Mesendoderm (in vitro differentiated cells): ENCODE data around the gene C1D.
"Not testable (repeated sequence)": the region's sequence is repeated elsewhere in the genome, so short reads cannot be mapped to it uniquely, and the experiment has no call there.

Source experiments
- DNase-seq: peaks from one replicate; pipeline ENCODE4 v3.0.0; 2013
- H2AK5ac ChIP-seq: 2 replicates; pipeline ENCODE4 v1.6.1; 2013; ENCODE audit warnings: low read length, inconsistent platforms
- H2BK120ac ChIP-seq: 2 replicates; pipeline ENCODE4 v1.6.1; 2013; ENCODE audit warnings: low read depth, mild to moderate bottlenecking, low read length, moderate library complexity, mixed read lengths
- H2BK15ac ChIP-seq: replicated peaks from 2 replicates; pipeline ENCODE4 v1.6.1; 2013; ENCODE audit warnings: low read depth, mild to moderate bottlenecking, moderate library complexity
- H2BK5ac ChIP-seq: 2 replicates; pipeline ENCODE4 v1.6.1; 2013; ENCODE audit warnings: low read length, inconsistent platforms
- H3K18ac ChIP-seq: 2 replicates; pipeline ENCODE4 v1.6.1; 2013; ENCODE audit warnings: mild to moderate bottlenecking, low read length, mixed read lengths
- H3K23ac ChIP-seq: one replicate; pipeline ENCODE4 v1.6.1; 2013; ENCODE audit warnings: low read length
- H3K27ac ChIP-seq: 2 replicates; pipeline ENCODE4 v1.5.1; 2013; ENCODE audit warnings: low read depth, mild to moderate bottlenecking, inconsistent platforms, low read length, moderate library complexity
- H3K27me3 ChIP-seq: 2 replicates; pipeline ENCODE4 v1.6.1; 2013; ENCODE audit warnings: low read length, control low read depth, mild to moderate bottlenecking, inconsistent platforms; ENCODE audit not compliant: insufficient read depth, poor library complexity
- H3K36me3 ChIP-seq: 2 replicates; pipeline ENCODE4 v1.6.1; 2013; ENCODE audit warnings: low read length, inconsistent platforms; ENCODE audit not compliant: control insufficient read depth, insufficient read depth
- H3K4ac ChIP-seq: one replicate; pipeline ENCODE4 v1.6.1; 2013; ENCODE audit warnings: low read depth, mild to moderate bottlenecking, low read length, moderate library complexity
- H3K4me1 ChIP-seq: 2 replicates; pipeline ENCODE4 v1.6.1; 2013; ENCODE audit warnings: low read depth, low read length, inconsistent platforms; ENCODE audit not compliant: control insufficient read depth
- H3K4me2 ChIP-seq: 2 replicates; pipeline ENCODE4 v1.6.1; 2013; ENCODE audit warnings: low read length
- H3K4me3 ChIP-seq: 2 replicates; pipeline ENCODE4 v1.5.1; 2013; ENCODE audit warnings: mild to moderate bottlenecking, low read length
- H3K56ac ChIP-seq: one replicate; pipeline ENCODE4 v1.6.1; 2013; ENCODE audit warnings: low read length
- H3K79me1 ChIP-seq: 2 replicates; pipeline ENCODE4 v1.6.1; 2013; ENCODE audit warnings: low read length, inconsistent platforms
- H3K79me2 ChIP-seq: 2 replicates; pipeline ENCODE4 v1.6.1; 2013; ENCODE audit warnings: mild to moderate bottlenecking, low read length; ENCODE audit not compliant: control insufficient read depth, insufficient read depth
- H3K9ac ChIP-seq: 2 replicates; pipeline ENCODE4 v1.6.1; 2013; ENCODE audit warnings: low read length, inconsistent platforms
- H4K5ac ChIP-seq: one replicate; pipeline ENCODE4 v1.6.1; 2013; ENCODE audit warnings: low read length
- H4K8ac ChIP-seq: one replicate; pipeline ENCODE4 v1.6.1; 2013; ENCODE audit warnings: low read depth, mild to moderate bottlenecking, control low read depth, low read length, moderate library complexity
- WGBS: extraction: QIAGEN DNeasy Blood & Tissue Kit; methylation state at CpG from one replicate; pipeline ENCODE4 v1.1.7; 2013; ENCODE audit warnings: low lambda C conversion rate, missing lambda C conversion rate; ENCODE audit not compliant: insufficient coverage; ENCODE audit errors: extremely low coverage; 5-methylcytosine and 5-hydroxymethylcytosine counted together

C1D gene

DNA sequence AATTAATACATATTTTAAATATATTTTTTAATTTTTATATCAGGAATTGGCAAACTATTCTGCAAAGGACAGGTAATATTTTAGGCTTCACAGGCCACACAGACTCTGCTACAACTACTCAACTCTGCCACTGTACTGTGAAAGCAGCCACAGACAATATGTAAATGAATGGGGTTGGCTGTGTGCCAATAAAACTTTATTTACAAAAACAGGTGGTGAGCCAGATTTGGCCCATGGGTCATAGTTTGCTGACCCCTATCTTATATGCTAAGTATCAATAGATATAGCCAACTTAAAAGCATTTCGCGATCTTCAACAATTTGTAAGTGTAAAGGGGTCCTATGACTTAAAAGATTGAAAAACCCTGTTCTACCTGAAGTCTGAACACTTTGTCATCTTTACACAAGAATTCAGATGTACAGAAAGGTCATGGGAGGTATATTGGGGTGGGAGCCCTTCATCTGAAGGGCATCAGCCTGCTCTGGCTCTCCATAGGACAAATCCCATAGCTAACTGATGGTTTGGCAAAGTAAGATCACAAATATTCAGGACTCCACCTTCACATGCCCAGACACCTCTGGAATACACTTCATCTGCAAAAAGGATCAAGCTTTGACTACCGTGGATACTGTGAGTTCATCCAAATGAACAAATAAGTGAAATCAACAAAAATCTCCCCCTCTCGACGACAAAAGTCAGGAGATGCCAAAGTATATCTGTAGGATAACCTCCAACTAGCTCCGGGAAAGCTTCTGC, 65.9 kb downstream of the C1D start:
- Histone ChIP-seq H3K4ac (no peak overlapping the region), H3K9ac (no peak overlapping the region), H2BK15ac (no peak overlapping the region), H3K36me3 (no peaks in the 10 kb centered on the region), H3K79me1 (no peaks in the 10 kb centered on the region), H3K56ac (no peak overlapping the region), H2BK120ac (no peak overlapping the region), H4K5ac (no peak overlapping the region), H3K4me1 (no peaks in the 10 kb centered on the region), H2AK5ac (no peak overlapping the region), H3K27me3 (no peaks in the 10 kb centered on the region), H2BK5ac (no peak overlapping the region), H3K4me2 (no peak overlapping the region), H3K23ac (no peak overlapping the region), H3K27ac (no peak overlapping the region), H3K4me3 (no peak overlapping the region), H3K18ac (no peak overlapping the region), H3K79me2 (no peaks in the 10 kb centered on the region), H4K8ac (no peak overlapping the region)
- no peak for DNase-seq
- WGBS: no CpG with 5 or more reads among the region's 6 CpGs

DNA sequence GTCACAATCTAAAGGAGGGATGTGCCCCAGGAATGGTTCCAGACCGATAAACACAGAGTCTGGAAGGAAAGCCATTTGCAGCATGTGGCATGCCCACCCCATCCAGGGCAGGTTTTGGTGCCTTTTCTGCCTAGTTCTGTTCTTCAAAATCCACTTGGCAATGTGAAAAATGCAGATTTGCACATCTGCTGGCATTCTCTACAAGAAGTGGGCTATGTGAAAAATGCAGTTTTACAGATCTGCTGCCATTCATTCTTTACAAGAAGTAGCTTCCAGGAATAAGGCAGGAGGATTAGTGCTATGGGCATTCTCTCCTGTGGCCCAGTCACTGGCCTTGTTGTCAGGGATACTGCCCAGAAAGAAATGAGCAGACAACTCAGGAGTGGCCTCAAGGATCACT, 68.1 kb downstream of the C1D start:
- Histone ChIP-seq H3K79me1 (no peaks in the 10 kb centered on the region), H3K79me2 (no peaks in the 10 kb centered on the region), H3K4ac (no peak overlapping the region), H2BK5ac (no peak overlapping the region), H3K18ac (no peak overlapping the region), H3K27me3 (no peaks in the 10 kb centered on the region), H3K36me3 (no peaks in the 10 kb centered on the region), H3K9ac (no peak overlapping the region), H3K56ac (no peak overlapping the region), H3K23ac (no peak overlapping the region), H2AK5ac (no peak overlapping the region), H3K27ac (no peak overlapping the region), H3K4me1 (no peaks in the 10 kb centered on the region), H2BK15ac (no peak overlapping the region), H2BK120ac (no peak overlapping the region), H4K5ac (no peak overlapping the region), H3K4me3 (no peak overlapping the region), H4K8ac (no peak overlapping the region), H3K4me2 (no peak overlapping the region)
- DNase-seq: no peak
- no CpG with 5 or more reads among the region's 1 CpG for WGBS

DNA sequence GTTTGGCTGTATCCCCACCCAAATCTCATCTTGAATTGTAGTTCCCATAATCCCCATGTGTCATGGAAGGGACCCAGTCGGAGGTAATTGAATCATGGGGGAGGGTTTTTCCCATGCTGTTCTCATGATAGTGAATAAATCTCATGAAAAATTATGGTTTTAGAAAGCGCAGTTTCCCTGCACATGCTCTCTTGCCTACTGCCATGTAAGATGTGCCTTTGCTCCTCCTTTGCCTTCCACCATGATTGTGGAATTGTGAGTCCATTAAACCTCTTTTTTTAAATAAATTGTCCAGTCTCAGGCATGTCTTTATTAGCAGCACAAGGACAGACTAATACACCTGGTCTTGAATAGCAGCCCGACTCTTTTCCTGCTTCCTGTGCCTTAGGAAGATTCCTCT, 68.7 kb downstream of the C1D start:
- H2BK120ac ChIP-seq, H3K4ac ChIP-seq, H4K8ac ChIP-seq, H3K27ac ChIP-seq, H3K79me1 ChIP-seq, H2BK15ac ChIP-seq, H2BK5ac ChIP-seq, H3K79me2 ChIP-seq, H3K4me2 ChIP-seq, H3K4me3 ChIP-seq, H3K9ac ChIP-seq, H3K56ac ChIP-seq, DNase-seq, H3K27me3 ChIP-seq, H4K5ac ChIP-seq, H3K4me1 ChIP-seq, H2AK5ac ChIP-seq, H3K23ac ChIP-seq, H3K18ac ChIP-seq, H3K36me3 ChIP-seq: not testable (repeated sequence)
- WGBS: no CpG with 5 or more reads among the region's 3 CpGs

DNA sequence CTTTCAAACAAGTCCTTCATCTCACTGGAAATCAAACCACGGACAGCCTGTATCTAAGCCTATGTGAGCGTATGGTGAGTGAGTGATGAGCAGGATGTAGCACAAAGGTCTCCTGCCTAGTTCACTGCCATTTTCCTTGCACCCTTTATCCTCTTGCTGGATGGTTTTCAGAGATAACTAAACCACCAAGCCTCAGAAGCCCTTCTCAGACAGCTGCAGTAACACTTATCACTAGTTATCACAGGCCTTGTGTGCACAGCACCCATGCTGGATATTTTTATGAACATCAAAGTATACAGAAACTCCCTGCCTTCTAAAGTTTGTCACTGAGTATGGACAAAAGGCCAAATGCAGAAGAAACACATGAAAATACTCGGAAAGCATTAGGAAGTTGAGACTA, 69.5 kb downstream of the C1D start:
- no CpG with 5 or more reads among the region's 3 CpGs for WGBS
- no peak for DNase-seq
- no peak overlapping the region for H4K8ac ChIP-seq
- H3K79me1 ChIP-seq: no peaks in the 10 kb centered on the region
- H2BK5ac ChIP-seq: no peak overlapping the region
- no peaks in the 10 kb centered on the region for H3K36me3 ChIP-seq
- no peak overlapping the region for H3K4ac ChIP-seq
- H3K18ac ChIP-seq: no peak overlapping the region
- H4K5ac ChIP-seq: no peak overlapping the region
- H3K27me3 ChIP-seq: no peaks in the 10 kb centered on the region
- H2BK15ac ChIP-seq: no peak overlapping the region
- no peak overlapping the region for H3K27ac ChIP-seq
- no peaks in the 10 kb centered on the region for H3K4me1 ChIP-seq
- H2AK5ac ChIP-seq: no peak overlapping the region
- no peak overlapping the region for H3K9ac ChIP-seq
- no peak overlapping the region for H3K56ac ChIP-seq
- H3K4me3 ChIP-seq: no peak overlapping the region
- no peaks in the 10 kb centered on the region for H3K79me2 ChIP-seq
- no peak overlapping the region for H3K23ac ChIP-seq
- no peak overlapping the region for H2BK120ac ChIP-seq
- H3K4me2 ChIP-seq: no peak overlapping the region

DNA sequence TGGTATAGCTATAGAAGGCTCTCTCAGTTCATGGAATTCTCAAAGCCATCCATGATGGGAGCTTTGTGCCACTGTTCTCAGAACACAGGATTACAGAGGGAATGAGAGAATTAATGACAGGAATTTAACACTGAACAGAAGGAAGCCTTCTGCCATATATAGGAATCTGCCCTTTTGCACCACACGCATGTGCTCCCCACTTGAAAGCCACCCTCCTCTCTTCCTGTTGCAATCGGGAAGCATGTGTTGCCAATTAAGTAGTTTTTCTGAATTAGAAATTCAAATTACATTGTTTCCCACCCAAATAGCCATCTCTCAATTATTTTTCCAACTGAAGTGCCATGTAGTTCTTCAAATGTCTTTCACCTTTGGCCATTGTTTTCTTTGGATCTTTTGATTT, 71.3 kb downstream of the C1D start:
- no peak for DNase-seq
- no peak overlapping the region for H3K23ac ChIP-seq
- H4K8ac ChIP-seq: no peak overlapping the region
- H2BK15ac ChIP-seq: no peak overlapping the region
- no CpG with 5 or more reads among the region's 2 CpGs for WGBS
- no peak overlapping the region for H3K4me3 ChIP-seq
- H3K56ac ChIP-seq: no peak overlapping the region
- H3K9ac ChIP-seq: no peak overlapping the region
- no peak overlapping the region for H3K18ac ChIP-seq
- H3K79me1 ChIP-seq: no peaks in the 10 kb centered on the region
- no peaks in the 10 kb centered on the region for H3K4me1 ChIP-seq
- H4K5ac ChIP-seq: no peak overlapping the region
- no peaks in the 10 kb centered on the region for H3K27me3 ChIP-seq
- no peaks in the 10 kb centered on the region for H3K79me2 ChIP-seq
- no peaks in the 10 kb centered on the region for H3K36me3 ChIP-seq
- no peak overlapping the region for H2BK5ac ChIP-seq
- no peak overlapping the region for H2AK5ac ChIP-seq
- H3K4ac ChIP-seq: no peak overlapping the region
- no peak overlapping the region for H3K27ac ChIP-seq
- no peak overlapping the region for H2BK120ac ChIP-seq
- H3K4me2 ChIP-seq: no peak overlapping the region
